ENCODE measurements around the gene INAFM1.
A peak's percentile ranks its signal among the peaks of the same experiment; 100 is the strongest.
"Not testable (repeated sequence)": the region's sequence is repeated elsewhere in the genome, so short reads cannot be mapped to it uniquely, and the experiment has no call there.

INAFM1 gene

GRCh38 chr19:47240996-47241918 lies 33.4 kb upstream of the INAFM1 start:
- DNase-seq (ENCODE audit: low spot score) = peak; percentile 91

GRCh38 chr19:47241919-47242577 lies 32.6 kb upstream of the INAFM1 start:
- DNase-seq (ENCODE audit: low spot score) = no peak

DNA sequence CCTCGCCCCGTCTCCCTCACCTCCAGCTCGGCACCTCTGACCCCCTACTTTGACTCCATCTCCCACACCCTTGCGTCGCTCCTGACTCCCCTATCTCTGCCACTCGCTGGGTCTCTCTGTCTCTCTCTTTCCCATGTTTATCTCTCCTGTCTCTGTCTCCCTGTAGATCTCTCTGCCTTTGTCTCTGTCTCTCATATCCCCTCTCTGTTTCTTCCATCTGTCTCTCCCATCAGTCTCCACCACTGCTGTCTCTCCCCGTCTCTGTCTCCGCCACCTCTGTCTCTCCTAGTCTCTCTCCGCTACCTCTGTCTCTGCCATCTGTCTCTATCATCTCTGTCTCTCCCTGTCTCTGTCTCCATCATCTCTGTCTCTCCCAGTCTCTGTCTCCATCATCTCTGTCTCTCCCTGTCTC lies 31.3 kb upstream of the INAFM1 start:
- DNase-seq (ENCODE audit: low spot score) = no peak

DNA sequence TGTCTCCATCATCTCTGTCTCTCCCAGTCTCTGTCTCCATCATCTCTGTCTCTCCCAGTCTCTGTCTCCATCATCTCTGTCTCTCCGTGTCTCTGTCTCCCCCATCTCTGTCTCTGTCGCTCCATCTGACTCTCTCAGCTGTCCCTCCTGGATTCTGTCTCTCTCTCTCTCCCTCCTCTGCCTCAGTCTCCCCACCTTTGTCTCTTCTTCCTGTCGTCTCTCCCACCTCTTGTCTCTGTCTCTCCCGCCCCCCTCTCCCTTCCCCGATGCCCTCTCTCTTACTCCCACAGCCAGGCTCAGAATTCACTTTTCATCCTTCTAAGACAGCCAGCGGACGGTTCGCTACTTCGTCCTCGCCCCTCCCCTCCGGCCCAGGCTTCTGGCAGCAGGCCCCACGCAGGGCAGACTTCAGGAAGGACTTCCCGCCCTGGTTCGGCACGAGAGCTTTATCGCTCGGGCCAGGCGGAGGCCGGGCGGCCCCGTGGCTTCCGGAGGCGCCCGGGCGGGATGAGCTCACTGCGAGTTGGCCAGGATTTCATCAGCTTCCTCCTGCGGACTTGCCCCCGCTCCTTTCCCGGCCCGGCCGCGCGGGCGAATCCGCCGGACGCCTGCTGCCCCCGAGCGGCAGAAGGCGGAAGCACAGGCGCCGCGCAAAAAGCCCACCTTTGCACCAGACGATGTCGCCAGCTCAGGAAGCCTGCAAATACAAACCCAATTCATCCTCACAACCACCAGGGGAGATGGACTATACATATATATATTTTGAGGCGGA lies 30.7 kb upstream of the INAFM1 start:
- DNase-seq (ENCODE audit: low spot score) = peak; percentile 91

DNA sequence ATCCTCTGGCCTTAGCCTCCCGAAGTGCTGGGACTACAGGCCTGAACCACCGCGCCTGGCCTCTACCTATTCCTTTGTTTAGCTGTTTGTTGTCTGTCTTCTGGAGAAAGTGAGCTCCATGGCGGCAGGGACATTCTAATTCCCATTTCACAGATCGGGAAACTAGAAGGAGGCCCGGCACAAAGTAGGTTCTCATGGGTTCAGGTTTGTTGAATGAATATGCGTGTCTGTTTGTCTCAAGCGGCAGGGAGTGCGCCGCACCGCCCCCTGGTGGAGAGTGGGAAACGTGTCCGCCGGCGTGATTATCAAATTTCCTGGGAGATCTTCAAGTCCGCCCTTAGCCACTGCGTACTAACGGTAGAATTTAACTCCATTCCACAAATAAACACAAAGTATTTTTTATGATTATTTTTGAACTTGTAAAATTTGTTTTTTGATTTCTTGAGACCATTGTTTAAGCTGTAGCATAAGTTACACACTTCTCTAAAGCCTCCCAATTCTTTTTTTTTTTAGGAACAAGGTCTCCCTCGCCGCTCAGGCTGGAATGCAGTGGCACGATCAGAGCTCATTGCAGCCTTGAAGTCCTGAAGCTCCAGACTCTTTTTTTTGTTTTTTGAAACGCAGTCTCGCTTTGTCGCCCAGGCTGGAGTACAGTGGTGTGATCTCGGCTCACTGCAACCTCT lies 27.2 kb upstream of the INAFM1 start:
- DNase-seq (ENCODE audit: low spot score) = peak; percentile 79

DNA sequence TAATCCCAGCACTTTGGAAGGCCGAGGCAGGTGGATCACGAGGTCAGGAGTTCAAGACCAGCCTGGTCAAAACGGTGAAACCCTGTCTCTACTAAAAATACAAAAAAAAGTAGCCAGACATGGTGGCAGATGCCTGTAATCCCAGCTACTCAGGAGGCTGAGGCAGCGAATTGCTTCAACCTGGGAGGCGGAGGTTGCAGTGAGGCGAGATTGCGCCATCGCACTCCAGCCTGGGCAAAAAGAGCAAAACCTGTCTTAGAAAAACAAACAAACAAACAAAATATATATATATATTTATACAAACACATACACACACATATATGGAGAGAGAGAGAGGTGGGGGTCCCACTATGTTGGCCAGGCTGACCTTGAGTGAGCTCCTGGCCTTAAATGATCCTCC lies 21.7 kb upstream of the INAFM1 start:
- DNase-seq (ENCODE audit: low spot score) = not testable (repeated sequence)

GRCh38 chr19:47253467-47253881 lies 21.2 kb upstream of the INAFM1 start:
- DNase-seq (ENCODE audit: low spot score) = no peak

GRCh38 chr19:47253970-47254369 lies 20.7 kb upstream of the INAFM1 start:
- DNase-seq (ENCODE audit: low spot score) = no peak

DNA sequence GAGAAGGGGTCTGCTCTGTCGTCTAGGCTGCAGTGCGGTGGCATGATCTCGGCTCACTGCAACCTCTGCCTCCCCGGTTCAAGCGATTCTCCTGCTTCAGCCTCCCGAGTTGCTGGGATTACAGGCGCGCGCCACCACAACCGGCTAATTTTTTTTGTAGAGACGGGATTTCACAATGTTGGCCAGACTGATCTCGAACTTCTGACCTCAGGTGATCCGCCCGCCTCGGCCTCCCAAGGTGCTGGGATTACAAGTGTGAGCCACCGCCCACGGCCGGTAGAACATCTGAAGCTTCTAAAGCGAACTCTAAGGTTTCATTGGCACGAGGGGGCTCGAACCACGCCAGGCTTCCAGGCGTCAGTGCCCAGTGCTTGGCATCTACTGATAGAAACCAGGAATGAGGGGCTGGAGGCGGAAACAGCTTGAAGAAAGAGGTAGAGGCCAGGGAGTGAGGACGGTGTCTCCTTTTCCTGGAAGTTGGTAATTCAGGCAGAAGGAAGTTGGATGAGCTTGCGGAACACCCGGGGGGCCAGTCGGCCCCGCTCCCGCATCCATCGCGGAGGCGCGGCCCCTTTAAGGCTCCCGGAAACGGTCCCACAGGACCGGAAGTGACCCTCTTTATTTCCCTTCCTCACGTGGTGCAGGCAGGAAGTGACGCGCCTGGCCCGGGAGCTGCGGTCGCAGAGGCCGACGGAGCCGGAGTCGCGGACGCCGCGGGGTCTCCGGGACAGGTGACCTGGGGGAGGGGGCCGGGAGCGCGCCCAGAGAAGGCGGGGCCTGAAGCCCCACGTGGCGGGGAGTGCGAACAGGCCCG lies 18.6 kb upstream of the INAFM1 start, which contains the start of gene CCDC9:
TSS of gene CCDC9 (plus strand) at position 647 of the 814 bp plus-strand sequence. CDS start 1,876 bp downstream, outside the sequence.
- DNase-seq (ENCODE audit: low spot score) = peak; percentile 91

DNA sequence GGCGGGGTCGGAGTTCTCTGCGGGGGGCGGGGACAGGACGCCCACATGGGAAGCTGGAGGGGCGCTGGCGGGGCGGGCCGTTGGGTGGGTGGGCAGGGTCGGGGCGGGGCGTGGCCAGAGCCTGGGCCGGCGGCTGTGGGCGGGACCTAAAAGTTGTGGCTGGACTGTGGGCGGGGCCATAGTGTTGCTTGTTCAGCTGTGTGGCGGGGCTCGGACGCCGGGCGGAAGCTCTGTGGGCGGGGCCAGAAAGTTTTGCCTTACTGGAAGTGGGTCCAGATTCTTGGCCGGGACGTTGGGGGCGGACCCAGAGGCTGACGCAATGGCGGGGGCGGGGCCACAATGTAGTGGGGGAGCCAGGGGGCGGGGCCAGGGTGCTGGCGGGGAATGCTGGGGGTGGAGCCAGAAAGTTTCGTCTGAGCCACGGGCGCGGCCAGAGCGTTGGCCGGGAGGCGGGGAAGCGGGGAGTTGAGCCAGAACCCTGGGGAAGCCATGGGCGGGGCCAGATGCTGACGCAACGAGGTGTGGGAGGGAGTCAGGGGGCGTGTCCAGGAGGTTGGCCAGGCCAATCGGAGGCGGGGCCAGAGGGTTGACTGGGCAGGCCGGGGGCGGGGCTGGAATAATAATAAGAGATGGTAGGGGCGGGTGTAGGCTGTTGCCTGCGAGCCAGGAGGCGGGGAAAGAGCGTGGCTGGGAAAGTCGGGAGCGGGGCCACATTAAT lies 17.8 kb upstream of the INAFM1 start:
- peak; percentile 98 for DNase-seq (ENCODE audit: low spot score)

GRCh38 chr19:47257411-47258169 lies 17.1 kb upstream of the INAFM1 start:
- no peak for DNase-seq (ENCODE audit: low spot score)

GRCh38 chr19:47258434-47258833 lies 16.3 kb upstream of the INAFM1 start:
- DNase-seq (ENCODE audit: low spot score) = no peak

DNA sequence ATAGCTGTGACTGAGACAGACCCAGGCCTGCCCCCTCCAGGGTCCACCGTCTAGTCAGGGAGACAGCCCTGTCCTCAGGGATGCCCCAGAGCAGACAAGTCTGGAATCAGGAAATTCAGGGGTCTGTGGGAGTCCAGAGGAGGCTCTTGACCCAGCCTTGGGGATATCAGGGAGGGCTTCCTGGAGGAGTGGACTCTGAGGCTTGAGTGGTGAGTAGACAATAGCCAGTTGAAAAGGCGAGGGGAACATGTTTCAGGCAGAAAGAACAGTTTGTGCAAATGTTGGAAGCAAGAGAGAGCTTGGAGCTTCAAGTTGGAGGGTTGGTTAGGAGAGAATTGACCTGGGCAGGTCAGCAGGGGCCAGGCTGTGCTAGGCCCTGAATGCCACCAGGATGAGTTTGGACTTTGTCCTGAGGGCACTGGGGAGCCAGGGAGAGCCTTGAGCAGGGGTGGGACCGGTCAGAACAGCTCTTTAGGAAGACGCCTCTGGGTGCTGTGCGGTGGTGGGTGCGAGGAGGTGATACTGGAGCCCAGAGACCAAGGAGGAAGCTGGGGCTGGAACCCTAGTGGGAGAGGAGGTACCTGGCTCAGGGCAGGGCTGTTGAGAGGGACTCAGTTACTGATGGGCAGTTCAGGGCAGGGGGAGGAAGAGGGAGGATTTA lies 15.7 kb upstream of the INAFM1 start:
- no peak for DNase-seq (ENCODE audit: low spot score)

GRCh38 chr19:47260476-47260875 lies 14.2 kb upstream of the INAFM1 start:
- no peak for DNase-seq (ENCODE audit: low spot score)

GRCh38 chr19:47261946-47262793 lies 12.5 kb upstream of the INAFM1 start:
- not testable (repeated sequence) for DNase-seq (ENCODE audit: low spot score)

- no peak for DNase-seq (ENCODE audit: low spot score)
Observed at GRCh38 chr19:47264629-47265028, 10.1 kb upstream of the INAFM1 start.

DNA sequence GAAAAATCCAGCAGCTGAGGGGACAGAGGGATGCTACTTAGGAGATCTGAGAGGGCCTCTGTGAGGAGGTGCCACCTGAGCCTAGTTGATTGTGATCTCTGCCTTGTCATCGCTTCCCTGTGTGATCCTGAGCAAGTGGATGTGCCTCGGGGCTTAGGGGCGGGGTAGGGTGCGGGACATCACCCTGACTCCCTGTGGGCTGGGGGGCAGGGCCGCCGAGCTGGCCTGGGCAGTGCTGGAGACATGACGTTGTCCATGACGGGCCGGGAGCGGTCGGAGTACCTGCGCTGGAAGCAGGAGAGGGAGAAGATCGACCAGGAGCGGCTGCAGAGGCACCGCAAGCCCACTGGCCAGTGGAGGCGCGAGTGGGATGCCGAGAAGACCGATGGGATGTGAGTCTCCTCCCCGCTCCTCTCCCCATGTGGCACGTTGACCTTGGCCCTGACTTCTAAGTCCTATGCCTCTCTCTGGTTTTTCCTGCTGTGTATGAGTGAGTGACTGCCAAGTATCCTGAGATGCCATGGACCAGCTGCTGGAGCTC lies 8.2 kb upstream of the INAFM1 start:
- no peak for DNase-seq (ENCODE audit: low spot score)

DNA sequence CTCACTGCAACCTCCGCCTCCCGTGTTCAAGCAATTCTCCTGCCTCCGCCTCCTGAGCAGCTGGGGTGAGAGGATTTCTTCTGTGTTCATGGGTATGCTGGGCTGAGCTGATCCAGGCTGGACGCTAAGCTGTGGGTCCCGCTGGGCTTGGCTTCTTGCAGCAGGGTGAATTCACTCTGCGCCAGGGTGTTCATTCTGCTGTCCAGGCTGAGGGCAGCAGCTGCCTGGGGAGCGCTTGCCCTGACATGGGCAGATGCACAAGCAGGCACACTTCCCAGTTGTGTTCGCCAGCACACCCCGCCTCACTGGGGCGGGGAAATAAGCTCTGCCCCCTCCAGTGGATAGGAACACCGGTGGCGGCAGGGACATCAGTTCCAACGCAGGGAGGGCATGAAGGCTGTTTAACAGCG lies 7.3 kb upstream of the INAFM1 start:
- DNase-seq (ENCODE audit: low spot score) = no peak

Measured in CD4-positive, alpha-beta T cell treated with Interleukin-15 for 4 hours (primary cell).